Esophagus muscularis mucosa (tissue), 4 donors: ENCODE data around the gene SH3PXD2B.

Experiments used
- EP300 ChIP-seq: sonication (generic); formaldehyde crosslinking; IDR thresholded peaks from one replicate; pipeline ENCODE4 v1.6.1; 2017; ENCODE audit warnings: antibody characterized with exemption
- POLR2A ChIP-seq: fragments of 450-650 bp; IDR thresholded peaks from one replicate; pipeline ENCODE4 v1.6.1; 2017; ENCODE audit warnings: antibody characterized with exemption, moderate library complexity, mild to moderate bottlenecking, low read depth
- POLR2AphosphoS5 ChIP-seq, 2 donors: sonication (generic); formaldehyde crosslinking; IDR thresholded peaks; one replicate each; pipeline ENCODE4 v1.6.1; 2017; ENCODE audit warnings: antibody characterized with exemption in 2 of 2
- TF ChIP-seq, protein P1 (sequence below), 3 experiments: fragments of 200-600 bp in 2 of 3; fragments of 450-650 bp in 1 of 3; sonication (generic) in 2 of 3; IDR thresholded peaks; one replicate each; pipeline ENCODE4 v1.5.1; 2017 to 2019; ENCODE audit warnings: antibody characterized with exemption in 3 of 3, mild to moderate bottlenecking in 2 of 3, moderate library complexity in 1 of 3

DNA sequence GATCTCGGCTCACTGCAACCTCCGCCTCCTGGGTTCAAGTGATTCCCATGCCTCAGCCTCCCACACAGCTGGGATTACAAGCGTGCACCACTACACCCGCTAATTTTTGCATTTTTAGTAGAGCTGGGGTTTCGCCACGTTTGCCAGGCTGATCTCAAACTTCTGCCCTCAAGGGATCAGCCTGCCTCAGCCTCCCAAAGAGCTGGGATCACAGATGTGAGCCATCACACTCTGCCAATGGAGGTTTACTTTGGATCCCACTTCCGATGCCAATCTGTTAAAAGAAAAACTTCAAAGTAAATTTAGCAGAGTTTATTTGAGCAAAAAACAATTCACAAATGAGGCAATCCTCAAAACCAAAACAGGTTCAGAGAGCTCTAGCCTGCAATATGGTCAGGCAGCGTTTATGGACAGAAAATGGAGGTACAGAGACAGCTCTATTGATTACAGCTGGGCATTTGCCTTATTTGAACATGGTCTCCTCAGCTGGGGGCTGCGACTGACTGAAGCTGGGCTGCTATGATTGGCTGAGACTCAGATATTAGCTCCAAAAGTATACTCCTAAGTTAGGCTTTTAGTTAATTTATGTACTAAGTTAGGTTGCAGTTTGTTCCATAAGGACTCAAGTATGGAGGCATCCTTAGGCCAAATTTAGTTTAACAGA, 152.1 kb downstream of the SH3PXD2B start:
- TF ChIP-seq, protein P1, sequence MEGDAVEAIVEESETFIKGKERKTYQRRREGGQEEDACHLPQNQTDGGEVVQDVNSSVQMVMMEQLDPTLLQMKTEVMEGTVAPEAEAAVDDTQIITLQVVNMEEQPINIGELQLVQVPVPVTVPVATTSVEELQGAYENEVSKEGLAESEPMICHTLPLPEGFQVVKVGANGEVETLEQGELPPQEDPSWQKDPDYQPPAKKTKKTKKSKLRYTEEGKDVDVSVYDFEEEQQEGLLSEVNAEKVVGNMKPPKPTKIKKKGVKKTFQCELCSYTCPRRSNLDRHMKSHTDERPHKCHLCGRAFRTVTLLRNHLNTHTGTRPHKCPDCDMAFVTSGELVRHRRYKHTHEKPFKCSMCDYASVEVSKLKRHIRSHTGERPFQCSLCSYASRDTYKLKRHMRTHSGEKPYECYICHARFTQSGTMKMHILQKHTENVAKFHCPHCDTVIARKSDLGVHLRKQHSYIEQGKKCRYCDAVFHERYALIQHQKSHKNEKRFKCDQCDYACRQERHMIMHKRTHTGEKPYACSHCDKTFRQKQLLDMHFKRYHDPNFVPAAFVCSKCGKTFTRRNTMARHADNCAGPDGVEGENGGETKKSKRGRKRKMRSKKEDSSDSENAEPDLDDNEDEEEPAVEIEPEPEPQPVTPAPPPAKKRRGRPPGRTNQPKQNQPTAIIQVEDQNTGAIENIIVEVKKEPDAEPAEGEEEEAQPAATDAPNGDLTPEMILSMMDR (IDR thresholded peaks at IDR 0.05) = no peak
- no peak for TF ChIP-seq POLR2A
- TF ChIP-seq EP300 = no peak
- no peak for TF ChIP-seq POLR2AphosphoS5 (IDR thresholded peaks at IDR 0.05)
